SHP77 (cell line): ENCODE results near the gene ARSA.

Experiments
- DNase-seq, 2 experiments: peaks; one replicate each; lab custom pipeline; 2025; lab: John Stamatoyannopoulos, UW

The ARSA gene

DNA sequence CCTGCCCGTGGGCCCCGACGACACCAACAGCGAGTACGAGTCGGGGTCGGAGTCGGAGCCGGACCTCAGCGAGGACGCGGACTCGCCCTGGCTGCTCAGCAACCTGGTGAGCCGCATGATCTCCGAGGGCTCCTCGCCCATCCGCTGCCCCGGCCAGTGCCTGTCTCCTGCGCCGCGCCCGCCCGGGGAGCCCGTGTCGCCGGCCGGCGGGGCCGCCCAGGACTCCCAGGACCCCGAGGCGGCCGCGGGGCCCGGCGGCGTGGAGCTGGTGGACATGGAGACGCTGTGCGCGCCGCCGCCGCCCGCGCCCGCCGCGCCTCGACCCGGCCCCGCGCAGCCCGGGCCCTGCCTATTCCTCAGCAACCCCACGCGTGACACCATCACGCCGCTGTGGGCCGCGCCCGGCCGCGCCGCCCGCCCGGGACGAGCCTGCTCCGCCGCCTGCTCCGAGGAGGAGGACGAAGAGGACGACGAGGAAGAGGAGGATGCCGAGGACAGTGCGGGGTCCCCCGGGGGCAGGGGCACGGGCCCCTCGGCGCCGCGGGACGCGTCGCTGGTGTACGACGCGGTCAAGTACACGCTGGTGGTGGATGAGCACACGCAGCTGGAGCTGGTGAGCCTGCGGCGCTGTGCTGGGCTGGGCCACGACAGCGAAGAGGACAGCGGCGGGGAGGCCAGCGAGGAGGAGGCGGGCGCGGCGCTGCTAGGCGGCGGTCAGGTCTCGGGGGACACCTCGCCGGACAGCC is 23.5 kb downstream of the ARSA start:
- DNase-seq: no peak

DNA sequence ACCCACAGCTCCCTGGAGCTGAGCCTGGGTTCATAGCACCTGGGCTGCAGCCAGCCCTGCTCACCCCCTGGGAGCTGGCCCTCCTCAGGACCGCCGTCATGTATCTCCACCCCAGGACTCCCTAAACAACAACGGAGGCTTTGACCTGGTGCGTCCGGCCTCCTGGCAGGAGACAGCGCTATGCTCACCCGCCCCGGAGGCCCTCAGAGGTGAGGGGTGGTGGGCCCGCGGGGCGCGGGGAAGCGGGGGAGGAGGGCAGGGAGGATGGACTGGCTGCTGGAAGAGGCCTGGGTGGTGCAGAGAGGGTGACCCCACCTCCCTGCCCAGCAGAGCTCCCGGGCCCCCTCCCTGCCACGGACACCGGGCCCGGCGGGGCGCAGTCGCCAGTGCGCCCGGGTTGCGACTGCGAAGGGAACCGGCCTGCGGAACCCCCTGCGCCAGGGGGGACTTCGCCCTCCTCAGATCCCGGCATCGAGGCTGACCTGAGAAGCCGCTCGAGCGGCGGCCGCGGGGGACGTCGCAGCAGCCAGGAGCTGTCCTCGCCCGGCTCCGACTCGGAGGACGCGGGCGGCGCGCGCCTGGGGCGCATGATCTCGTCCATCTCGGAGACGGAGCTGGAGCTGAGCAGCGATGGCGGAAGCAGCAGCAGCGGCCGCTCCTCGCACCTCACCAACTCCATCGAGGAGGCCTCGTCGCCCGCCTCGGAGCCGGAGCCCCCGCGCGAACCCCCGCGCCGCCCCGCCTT is 24.3 kb downstream of the ARSA start:
- no peak for DNase-seq

DNA sequence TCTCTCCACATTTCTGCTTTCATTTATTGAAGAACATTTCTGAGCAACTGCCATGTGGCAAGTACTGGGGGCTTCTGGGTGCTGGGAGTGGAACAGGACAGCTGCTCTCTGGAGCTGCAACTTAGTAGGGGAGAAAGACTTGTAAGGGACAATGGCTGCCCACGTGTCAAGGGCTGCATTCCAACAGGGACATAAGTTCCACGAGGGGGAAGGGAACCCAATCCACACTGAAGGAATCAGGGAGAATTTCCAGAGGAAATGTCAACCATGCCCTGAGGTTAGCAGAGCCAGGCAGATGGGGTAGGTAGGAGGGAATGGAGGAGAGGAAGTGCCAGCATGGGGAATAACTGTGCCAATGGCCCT is 25.6 kb downstream of the ARSA start:
- DNase-seq: no peak

DNA sequence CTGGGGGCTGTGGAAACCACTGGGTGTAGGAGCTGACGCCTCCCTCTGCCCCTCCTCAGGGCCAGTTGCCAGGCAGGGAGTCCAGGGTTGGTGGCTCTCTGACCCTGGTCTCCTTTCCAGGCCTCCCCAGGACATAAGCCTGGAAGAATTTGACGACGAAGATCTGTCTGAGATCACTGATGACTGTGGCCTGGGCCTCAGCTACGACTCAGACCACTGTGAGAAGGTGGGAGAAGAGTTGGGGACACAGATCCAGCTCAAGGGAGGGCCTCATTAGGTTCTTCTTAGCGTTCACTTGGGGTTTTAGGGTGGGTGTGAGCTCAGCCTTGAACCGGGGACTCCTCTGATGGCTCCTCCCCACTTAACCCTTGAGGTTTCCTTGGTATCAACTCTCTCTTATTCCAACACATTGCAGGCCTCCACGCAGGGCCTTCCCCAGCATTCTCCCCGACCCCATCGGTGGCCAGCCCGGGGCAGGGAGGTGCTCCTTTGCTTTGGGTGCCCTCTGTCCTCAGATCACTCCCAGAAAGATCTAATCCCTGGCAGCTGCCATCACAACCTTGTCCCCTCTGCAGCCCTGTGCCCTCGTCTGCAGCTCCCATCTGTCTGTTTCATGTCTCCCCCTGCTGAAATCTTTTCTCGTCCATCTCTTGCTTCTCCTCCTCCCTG is 26.1 kb downstream of the ARSA start:
- DNase-seq: no peak

DNA sequence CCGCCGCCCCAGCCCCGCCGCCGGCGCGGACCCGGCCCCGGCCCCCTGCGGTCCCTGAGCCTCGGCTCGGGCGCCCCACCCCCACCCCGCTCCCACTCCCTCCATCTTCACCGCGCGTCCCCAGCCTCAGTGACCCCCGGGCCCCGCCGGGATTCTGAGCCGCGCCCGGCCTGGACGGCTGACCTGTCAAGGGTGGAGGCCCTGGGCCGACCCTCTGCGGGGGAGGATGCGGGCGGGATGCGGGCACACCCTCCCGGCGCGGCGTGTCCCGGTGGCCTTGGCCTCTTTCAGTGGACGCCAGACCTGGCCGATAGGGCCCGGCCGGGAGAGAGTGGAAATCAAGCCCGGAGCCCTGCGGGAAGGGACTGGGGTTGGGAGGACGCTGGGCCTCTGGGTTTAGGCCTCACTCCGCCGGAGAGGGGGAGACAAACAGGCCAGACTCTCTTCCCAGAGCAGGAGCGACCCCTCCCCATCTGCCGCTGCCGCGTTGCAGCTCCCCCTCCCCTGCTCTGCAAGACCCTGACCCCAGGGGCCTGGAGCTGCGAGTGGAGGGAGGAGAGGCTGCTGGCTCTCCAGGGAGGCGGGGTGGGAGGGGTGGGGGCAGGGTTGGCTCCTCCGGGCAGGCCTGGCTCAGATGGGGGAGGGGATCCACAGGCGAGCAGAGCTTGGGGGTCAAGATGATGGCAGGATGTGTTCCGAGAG is 26.8 kb downstream of the ARSA start:
- peak in 1 of 2 experiments; percentile 22 for DNase-seq

DNA sequence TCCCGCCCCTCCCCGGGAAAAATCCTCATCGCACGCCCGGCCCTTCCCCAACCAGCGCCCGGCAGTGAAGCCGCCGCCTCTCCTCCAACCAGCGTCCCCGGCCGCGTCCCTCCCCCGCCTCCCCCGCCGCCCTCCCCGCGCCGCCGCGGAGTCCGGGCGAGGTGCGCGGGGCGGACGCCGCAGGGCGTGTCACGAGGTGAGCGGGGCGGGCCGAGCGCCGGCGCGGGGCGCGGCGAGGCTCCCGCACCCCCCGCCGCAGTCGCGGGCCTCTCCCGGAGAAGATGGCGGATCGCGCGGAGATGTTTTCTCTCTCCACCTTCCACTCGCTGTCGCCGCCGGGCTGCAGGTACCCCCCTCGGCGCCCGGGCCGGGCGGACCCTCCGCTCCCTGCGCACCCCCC is 27.4 kb downstream of the ARSA start, which contains the start of gene MAPK8IP2:
Gene MAPK8IP2, plus strand, starts transcription at position 256 of the 400 bp plus-strand sequence. Its CDS starts 26 bp downstream, at position 282.
- peak; percentile 52 to 63 for DNase-seq

DNA sequence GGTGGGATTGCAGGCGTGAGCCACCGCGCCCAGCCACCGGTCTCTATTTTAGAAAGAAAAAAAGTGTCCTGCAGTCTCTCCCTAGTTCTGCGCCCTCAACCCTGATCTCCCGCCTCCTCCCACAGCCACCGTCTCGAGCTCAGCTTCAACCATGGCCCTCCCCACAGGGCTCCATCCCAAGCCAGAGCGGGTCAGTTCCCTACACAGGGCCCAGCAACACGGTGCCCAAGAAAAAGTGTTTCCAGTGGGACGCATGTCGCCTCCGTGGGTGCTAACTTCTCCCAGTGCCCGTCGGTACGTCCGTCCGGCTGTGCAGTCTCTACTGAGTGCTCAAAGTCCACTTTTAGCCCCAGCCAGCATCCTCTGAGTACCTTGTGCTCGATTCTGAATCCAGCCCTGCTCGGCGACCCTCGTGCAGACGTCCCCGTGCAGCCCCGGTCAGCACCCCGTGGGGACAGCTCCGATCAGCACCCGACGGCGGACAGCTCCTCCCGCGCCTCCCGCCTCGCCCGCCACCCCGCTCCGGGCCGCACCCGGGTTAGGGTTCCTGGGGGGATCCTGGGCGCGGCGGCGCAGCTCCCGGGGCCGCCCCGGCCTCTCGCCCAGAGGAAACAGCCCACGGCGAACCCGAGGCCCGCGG is 28.0 kb downstream of the ARSA start:
- DNase-seq: peak in 1 of 2 experiments; percentile 26

DNA sequence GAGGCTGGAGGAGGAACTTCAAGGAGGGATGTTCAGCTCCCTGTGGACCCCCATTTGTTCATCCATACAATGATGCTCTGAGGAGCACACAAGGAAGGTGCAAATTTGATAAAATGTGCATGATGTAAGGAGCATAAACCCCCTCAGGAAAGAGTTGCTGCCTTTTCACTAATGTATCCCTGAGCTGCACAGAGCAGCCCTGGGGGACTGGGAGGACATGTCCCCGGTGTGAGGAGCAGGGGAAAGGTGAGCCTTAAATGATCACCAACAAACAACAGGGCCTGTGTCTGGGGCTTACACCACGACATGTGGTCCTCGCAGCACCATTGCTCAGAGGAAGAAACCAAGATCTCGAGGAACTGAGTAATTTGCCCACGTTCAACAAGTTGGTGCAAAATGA is 30.9 kb downstream of the ARSA start:
- no peak for DNase-seq

DNA sequence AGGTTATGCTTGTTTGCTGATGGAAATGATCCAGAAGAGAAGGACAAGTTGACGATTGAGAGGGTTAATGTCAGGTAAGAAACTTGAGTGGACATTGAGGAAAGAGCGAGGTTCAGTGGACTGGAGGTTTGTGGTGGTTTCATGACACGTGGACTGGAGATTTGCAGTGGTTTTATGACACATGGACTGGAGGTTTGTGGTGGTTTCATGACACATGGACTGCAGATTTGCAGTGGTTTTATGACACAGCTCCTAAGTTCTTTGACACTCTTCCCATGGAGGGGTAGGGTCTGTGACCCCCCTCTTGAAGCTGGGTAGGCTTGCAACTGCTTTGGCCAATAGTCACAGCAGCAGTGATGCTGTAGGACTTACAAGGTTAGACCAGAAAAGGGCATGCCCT is 32.8 kb downstream of the ARSA start:
- DNase-seq: no peak

DNA sequence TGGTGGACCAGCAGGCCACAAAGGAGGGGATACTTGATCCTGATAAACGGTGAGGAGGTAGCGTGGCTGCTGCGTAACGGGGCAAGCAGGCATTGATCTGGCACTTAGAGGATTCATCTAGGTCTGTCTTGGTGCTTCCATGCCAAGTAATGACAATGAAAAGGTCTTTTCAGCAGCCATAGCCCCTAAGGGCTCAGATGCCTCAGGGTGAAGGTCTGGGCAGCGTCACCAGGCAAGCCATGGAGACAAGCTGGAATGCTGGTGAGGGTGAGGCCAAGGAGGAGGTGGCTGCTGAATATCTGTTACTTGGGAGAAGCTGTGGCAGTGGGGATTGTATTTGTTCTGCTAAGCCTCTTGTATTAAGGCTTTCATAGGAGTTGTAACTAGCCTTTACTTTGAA is 40.5 kb downstream of the ARSA start:
- no peak for DNase-seq

DNA sequence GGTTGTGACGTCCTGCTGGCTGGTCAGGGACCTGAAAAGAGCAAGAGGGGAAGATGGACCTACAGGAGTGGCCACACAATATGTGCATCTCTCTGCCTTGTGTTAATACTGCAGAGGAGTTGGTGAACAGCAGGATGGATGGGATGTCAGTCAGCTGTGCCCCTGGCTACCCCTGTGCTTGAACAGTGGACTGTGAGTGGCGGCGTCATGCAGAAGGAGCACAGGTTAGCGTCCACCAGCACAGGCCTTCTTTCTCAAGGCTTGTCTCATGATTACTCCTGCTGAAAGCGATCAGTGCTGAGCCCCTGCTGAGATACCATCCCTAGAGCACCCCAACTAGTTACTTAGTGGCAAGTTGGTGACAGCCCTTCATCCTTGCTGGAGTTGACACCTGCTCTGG is 41.5 kb downstream of the ARSA start:
- no peak for DNase-seq

DNA sequence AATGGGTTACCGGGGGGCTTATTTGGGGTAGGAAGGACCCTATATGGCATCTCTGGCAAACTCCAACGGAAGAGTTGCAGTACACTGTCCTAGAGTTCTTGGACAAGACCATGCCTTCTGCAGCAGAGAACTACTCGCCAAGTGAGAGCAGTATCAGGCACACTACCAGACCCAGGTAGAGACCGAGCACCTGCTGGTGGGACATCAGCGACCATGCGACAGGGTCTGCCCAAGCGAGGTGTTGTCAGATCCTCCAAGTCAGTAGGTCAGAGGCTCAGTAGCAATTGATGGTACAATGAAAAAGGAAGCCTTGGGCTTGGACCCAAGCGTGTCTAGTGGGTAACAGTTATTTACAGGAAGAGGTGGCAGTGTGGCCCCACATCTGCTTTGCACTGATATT is 42.2 kb downstream of the ARSA start:
- no peak for DNase-seq

DNA sequence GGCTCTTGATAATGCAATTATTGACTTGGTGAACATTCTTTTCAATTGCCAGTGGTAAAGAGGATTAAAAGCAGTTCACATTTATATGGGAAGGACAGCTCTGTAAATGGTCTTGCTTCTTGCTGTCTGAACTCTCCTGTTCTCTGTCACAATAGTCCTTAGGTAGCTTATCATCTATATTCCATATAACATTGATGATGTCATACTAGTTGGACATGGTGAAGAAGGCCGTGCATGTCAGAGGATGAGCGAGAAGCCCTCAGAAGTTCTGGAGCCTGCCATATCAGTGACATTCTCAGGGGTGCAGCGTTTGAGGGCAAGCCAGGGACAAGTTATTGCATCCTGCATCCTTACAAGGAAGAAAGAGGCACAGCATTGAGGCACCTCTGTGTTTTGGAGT is 42.7 kb downstream of the ARSA start:
- no peak for DNase-seq

DNA sequence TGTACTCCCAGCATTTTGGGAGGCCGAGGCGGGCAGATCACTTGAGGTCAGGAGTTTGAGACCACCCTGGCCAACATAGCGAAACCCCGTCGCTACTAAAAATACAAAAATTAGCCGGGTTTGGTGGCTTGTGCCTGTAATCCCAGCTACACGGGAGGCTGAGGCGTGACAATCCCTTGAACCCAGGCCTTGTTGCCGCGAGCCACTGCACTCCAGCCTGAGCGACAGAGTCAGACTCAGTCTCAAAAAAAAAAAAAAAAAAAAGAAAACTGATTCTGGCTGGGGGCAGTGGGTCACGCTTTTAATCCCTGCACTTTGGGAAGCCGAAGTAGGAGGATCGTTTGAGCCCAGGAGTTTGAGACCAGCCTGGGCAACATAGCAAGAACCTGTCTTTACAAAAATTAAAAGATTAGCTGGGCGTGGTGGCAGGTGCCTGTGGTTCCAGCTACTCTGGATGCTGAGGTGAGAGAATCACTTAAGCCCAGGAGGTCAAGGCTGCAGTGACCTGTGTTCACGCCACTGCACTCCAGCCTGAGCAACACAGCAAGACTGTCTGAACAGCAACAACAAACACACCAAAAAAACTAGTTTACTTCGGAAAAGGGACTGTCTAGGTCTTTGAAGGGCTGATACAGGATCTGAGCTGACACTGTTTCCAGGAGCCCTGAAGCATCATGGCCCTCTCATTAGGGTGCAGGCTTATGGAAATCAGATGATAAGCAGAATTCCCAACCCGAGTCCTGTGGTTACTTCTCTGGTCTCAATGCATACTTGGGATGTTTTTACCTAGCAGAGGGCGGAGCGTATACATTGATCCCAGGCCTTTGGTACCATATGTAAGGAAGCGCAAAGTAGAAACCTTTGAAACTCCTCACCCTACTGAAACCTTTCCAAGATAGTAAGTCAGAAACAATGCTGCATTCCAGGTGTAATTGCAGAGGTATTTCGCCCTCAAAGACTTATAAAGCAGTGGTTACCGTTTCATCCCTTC is 43.6 kb downstream of the ARSA start:
- no peak for DNase-seq

DNA sequence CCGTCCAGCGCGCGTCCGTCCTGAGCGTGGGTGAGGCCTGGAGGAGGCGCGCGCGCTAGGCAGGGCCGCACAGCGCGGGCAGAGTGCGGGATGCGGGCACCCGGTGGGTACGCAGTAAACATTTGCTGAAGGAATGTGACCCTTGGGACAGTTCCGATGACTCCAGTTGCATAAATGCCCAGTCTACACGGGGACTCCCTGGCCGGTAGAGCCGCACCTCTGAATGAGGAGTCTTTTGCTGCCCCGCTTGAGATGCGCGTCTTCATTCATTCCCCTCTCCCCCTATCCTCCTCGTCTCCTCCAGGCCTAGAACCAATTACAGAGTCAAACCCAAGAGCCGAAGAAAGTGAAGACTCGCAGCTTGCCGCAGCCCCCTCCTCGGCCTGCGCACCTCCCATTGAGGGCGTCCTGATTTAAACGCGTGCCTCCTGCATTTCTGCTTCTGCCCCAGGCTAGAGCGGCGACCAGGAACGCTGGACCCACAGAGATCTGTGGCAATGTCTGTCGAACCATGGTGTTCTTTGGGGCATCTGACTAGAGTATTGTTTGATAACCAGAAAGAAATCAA is 44.6 kb downstream of the ARSA start:
- DNase-seq: no peak

DNA sequence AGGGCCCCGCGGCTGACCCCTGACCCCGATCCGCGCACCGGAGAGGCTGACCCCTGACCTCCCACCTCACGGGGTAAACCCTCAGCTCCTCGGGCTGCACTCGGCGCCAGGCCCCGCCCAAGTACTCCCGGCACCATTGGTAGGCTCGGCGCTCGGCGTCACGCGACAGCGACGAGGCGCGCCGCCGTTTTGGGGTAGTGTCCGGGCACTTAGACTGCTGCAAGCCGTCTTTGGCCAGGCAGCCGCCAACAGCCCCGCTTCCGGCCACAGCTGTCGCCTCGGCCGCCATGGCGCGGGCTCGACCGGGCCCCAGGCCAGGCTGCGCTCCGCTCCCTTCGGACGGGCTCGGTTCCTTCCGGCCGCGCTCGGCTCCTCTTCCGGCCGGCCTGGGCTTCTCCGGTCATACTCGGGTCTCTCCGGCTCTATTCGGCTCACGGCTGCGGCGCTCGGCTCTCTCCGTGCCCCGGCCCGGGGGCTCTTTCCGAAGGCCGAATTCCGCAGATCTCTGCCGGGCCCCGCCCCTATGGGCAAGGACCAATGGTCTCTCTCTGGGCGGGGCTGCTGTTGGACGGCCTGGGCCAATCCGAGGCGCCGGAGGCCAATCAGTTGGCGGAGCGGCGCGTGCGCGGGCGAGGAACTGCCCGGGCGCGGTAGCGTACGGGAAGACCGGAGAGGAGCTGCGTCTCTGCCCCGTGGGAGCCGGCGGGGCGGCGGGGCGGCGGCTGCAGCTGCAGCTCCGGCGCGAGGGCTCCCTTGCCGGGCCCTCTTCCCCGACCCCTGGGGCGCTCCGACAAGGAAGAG is 45.3 kb downstream of the ARSA start, which contains the start of gene CHKB:
Gene CHKB, minus strand, starts transcription at position 357 of the 801 bp plus-strand sequence. Its CDS starts 68 bp downstream, at position 289.
- DNase-seq: peak; percentile 99

DNA sequence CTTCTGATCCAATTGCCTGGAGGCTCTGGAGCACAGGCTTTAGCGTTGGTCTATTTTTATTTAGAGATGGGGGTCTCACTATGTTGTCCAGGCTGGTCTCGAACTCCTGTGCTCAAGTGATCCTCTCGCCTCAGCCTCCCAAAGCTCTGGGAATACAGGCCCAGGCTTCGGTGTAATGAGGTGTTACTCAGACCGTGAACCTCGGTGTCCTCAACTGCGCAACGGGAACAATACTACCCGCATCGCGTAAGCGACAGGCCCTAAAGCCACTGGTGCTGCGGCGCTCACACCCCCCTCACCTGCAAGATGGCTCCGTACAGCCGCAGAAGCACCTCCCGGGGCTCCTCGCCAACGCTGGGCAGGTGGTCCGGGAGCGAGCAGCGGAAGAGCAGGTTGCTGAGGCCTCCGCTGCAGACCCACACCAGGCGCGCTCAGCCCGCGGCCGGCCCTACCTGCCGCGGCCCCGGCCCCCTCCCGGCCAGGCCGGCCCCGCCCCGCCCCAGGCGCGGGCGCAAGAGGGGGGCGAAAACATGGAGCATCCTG is 45.9 kb downstream of the ARSA start:
- peak in 1 of 2 experiments; percentile 63 for DNase-seq

DNA sequence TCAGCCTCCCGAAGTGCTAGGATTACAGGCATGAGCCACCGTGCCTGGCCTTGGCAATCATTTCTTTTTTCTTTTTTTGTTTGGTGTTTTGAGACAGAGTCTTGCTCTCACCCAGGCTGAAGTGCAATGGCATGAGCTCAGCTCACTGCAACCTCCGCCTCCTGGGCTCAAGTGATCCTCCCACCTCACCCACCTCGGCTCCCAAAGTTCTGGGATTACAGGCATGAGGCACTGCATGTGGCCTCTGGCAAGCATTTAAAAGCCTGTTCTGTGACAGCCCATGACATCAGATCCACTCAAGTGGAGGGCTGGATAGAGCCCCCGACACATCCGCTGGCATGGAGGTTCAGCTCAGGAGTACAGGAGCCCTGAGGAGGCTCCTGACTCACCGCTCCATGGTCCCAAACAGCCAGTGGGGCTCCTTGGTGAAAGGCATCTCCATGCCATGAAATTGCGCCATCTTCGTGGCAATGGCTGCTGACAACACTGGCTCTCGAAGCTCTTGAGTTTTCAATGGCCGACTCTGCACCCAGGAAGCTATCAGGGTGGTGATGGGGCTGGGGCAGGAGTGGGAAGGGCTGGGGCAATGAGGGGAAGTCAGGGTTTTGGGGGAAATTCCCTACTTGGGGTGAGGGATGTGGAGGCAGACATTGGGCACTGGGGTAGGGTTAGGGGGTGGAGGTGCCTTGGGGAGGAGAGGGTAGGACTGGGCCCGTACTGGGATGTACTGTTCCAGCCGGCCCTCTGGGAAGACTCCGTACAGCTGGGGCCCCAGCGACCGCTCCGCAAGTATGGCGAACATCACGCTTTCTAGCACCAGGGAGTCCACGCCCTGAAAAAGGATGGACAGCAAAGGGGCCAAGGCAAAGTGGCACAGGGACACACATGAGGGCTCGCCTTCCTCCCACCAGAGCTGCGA is 46.7 kb downstream of the ARSA start:
- DNase-seq: no peak
